Caco-2 (cell line): Measurements from ENCODE around the gene PMVK. TPM values are rescaled to one million over a fixed set of nuclear protein-coding genes. Genes with fewer than 3 reads are reported as not detected.
"Not testable (repeated sequence)": the region's sequence is repeated elsewhere in the genome, so short reads cannot be mapped to it uniquely, and the experiment has no call there.

Experiments used
- BruUV-seq: library from RNA; stranded (reverse); fragments of 400-500 nt; replicated peaks from 2 replicates; lab custom pipeline; 2021; lab: Mats Ljungman, UMichigan
- CTCF ChIA-PET: fragments of 300-600 bp; sonication (Branson Sonifier 250); formaldehyde crosslinking; loops from one replicate; lab custom pipeline; 2022; ENCODE audit warnings: antibody characterized with exemption; lab: Charles Lee
- POLR2A ChIA-PET: fragments of 300-600 bp; sonication (Branson Sonifier 250); formaldehyde crosslinking; loops from one replicate; lab custom pipeline; 2022; ENCODE audit warnings: antibody characterized with exemption; lab: Charles Lee
- DNase-seq, 2 experiments: peaks; one replicate each; pipeline versions ENCODE4 v3.0.0 to v3.0.0-alpha.2; 2020 to 2022
- H3K27me3 ChIP-seq: replicated peaks from 2 replicates; pipeline ENCODE4 v1.6.0; 2011; ENCODE audit warnings: low read length; ENCODE audit not compliant: control insufficient read depth, insufficient read depth
- H3K36me3 ChIP-seq: 2 replicates; pipeline ENCODE4 v1.5.1; 2011; ENCODE audit warnings: low read length; ENCODE audit not compliant: control insufficient read depth, insufficient read depth
- H3K4me1 ChIP-seq: fragments of 250-450 bp; sonication (Bioruptor Pico); 2 replicates; pipeline ENCODE4 v1.5.1; 2020; ENCODE audit warnings: mild to moderate bottlenecking
- H3K4me3 ChIP-seq: 2 replicates; pipeline ENCODE4 v1.5.1; 2011; ENCODE audit warnings: low read depth, mild to moderate bottlenecking, control low read depth, low read length
- H3K9me3 ChIP-seq: fragments of 250-450 bp; sonication (Bioruptor Pico); 2 replicates; pipeline ENCODE4 v1.5.1; 2020; ENCODE audit warnings: mild to moderate bottlenecking, moderate library complexity
- H3K27ac Mint-ChIP-seq: one replicate; pipeline ENCODE4 v1.8.0; 2022; ENCODE audit warnings: mixed read lengths; ENCODE audit not compliant: unreplicated experiment
- H3K27me3 Mint-ChIP-seq: one replicate; pipeline ENCODE4 v1.8.0; 2022; ENCODE audit warnings: mixed read lengths; ENCODE audit not compliant: insufficient read depth, unreplicated experiment
- H3K36me3 Mint-ChIP-seq: one replicate; pipeline ENCODE4 v1.8.0; 2022; ENCODE audit warnings: mild to moderate bottlenecking, mixed read lengths; ENCODE audit not compliant: insufficient read depth, unreplicated experiment
- H3K4me1 Mint-ChIP-seq: one replicate; pipeline ENCODE4 v1.8.0; 2022; ENCODE audit warnings: low read depth, mixed read lengths; ENCODE audit not compliant: unreplicated experiment
- H3K4me3 Mint-ChIP-seq: one replicate; pipeline ENCODE4 v1.8.0; 2022; ENCODE audit warnings: mild to moderate bottlenecking, moderate library complexity, mixed read lengths; ENCODE audit not compliant: unreplicated experiment
- H3K9me3 Mint-ChIP-seq: one replicate; pipeline ENCODE4 v1.8.0; 2022; ENCODE audit warnings: mixed read lengths; ENCODE audit not compliant: unreplicated experiment
- intact Hi-C: fragments of 100-400 bp; cut with micrococcal nuclease; formaldehyde crosslinking; loops from one replicate; pipeline ENCODE4 v1.10.0; 2022; ENCODE audit not compliant: unreplicated experiment
- total RNA-seq: library from RNA; stranded (reverse); gene quantifications from 2 replicates; pipeline ENCODE4 v1.2.3, GENCODE V29; 2022
- TF ChIP-seq, protein P1 (sequence below), 2 experiments: fragments of 200-600 bp in 1 of 2; IDR thresholded peaks; 1 replicate in 1 of 2; 2 replicates in 1 of 2; pipeline versions ENCODE4 v1.5.1 to v1.8.0; 2011 to 2022; ENCODE audit warnings: antibody characterized with exemption in 1 of 2, control low read depth in 1 of 2, inconsistent platforms in 1 of 2, low read depth in 1 of 2, low read length in 1 of 2, mild to moderate bottlenecking in 1 of 2, moderate library complexity in 1 of 2; ENCODE audit not compliant: insufficient read depth in 1 of 2, severe bottlenecking in 1 of 2, unreplicated experiment in 1 of 2

Gene PMVK
- total RNA-seq, 1 experiment from 2014 or later, result 25.1 TPM

DNA sequence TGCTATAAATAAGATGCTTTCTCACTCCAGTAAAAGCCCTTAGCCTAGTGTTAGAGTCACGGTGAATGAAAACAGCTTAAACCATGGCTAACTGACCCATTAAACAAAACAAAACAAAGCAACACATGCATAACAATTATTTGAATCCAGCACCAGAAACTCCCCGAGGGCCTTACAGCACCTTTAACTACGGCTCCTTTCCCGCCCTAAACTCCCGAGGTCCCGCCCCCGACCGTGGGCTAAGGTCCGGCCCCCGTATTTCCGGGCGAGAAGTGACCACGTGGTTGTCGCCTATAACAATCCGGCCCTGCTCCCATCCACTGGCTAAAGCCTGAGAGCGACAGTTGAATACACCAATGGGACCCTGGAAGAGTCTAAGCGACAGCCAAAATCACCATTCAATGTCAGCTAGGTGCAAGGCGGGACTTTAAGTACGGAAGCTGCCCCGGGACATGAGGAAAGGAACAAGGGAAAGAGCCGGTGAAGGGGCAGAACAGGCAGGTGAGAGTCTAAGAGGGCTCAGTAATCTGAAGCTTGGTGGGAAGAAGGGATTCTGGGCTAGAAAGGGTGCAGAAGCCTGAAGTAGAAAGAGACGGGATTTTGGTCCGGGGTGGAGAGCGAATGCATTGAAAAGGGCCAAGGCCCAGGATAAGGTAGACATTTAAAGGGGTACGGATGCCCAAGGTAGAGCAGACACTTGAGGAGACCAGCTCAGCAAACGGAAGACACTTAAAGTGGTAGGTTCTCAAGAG, 46.6 kb upstream of the PMVK start, which contains the start of gene FLAD1:
FLAD1 (plus strand) TSS at position 448 of the 752 bp plus-strand sequence. CDS start 351 bp downstream, outside the sequence.
- H3K4me1 ChIP-seq, result no peaks in the 10 kb centered on the region; the same call in 1 of the 2 replicates
- H3K9me3 ChIP-seq, result no peaks in the 10 kb centered on the region
- ChIA-PET POLR2A (interaction anchor here (0.7 to 2.8 kb wide), 11 partner anchors 8 to 27 kb away, joined by 3 to 24 read pairs (median 5); partner anchors contain the start of genes CKS1B, LENEP, PBXIP1 and SHC1), CTCF (interaction anchor here (0.6 to 2.9 kb wide), 10 partner anchors 11 to 115 kb away, joined by 3 to 26 read pairs (median 4); partner anchors contain the start of genes ADAM15, LENEP and PYGO2)
- TF ChIP-seq, protein P1, sequence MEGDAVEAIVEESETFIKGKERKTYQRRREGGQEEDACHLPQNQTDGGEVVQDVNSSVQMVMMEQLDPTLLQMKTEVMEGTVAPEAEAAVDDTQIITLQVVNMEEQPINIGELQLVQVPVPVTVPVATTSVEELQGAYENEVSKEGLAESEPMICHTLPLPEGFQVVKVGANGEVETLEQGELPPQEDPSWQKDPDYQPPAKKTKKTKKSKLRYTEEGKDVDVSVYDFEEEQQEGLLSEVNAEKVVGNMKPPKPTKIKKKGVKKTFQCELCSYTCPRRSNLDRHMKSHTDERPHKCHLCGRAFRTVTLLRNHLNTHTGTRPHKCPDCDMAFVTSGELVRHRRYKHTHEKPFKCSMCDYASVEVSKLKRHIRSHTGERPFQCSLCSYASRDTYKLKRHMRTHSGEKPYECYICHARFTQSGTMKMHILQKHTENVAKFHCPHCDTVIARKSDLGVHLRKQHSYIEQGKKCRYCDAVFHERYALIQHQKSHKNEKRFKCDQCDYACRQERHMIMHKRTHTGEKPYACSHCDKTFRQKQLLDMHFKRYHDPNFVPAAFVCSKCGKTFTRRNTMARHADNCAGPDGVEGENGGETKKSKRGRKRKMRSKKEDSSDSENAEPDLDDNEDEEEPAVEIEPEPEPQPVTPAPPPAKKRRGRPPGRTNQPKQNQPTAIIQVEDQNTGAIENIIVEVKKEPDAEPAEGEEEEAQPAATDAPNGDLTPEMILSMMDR (IDR thresholded peaks at IDR 0.05; ENCODE audit: insufficient read depth in 1 of 2, low read depth in 1 of 2, low read length in 1 of 2, severe bottlenecking in 1 of 2, unreplicated experiment in 1 of 2), result no peak
- DNase-seq, result peak; percentile 98 to 100
- intact Hi-C loops, result loop anchor here (1.0 kb wide), 2 partner anchors 9 to 17 kb away; partner anchors contain the start of gene CKS1B
- H3K9me3 Mint-ChIP-seq, result no peaks in the 10 kb centered on the region
- H3K27ac Mint-ChIP-seq, result no peak within 1 kb of the TSS
- H3K4me1 Mint-ChIP-seq, result no peaks in the 10 kb centered on the region
- H3K27me3 Mint-ChIP-seq, result no peaks in the 10 kb centered on the region
- peaks cover 61% of the 10 kb centered on the region for H3K36me3 Mint-ChIP-seq
- BruUV-seq, result TSS peak; percentile 81
- no peak within 1 kb of the TSS for H3K4me3 Mint-ChIP-seq
- peaks cover 3% of the 10 kb centered on the region for H3K36me3 ChIP-seq
- H3K27me3 ChIP-seq, result no peaks in the 10 kb centered on the region
- peak within 1 kb of the TSS; percentile 82 for H3K4me3 ChIP-seq

DNA sequence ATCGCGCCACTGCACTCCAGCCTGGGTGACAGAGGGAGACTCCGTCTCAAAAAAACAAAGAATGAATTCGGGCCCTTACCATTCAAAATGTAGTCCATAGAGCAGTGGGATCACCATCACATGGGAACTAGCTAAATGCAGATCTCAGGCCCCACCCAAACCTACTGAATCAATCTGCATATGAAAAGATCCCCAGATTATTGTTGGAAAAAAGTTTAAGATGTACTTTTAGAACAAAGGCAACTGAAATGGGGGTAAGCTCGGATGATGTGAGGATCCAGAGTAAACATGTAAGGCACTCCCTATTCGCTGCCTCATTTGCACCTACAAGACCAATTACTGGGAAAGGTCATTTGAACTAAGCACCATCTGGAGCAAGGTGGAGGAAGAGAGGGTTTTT, 45.8 kb upstream of the PMVK start:
- TSS peak; percentile 99 for BruUV-seq
- ChIA-PET POLR2A (interaction anchor here (1.6 to 2.8 kb wide), 2 partner anchors 9 to 12 kb away, joined by 7 to 24 read pairs; no protein-coding TSS in a partner anchor), CTCF (interaction anchor here (0.6 to 1.8 kb wide), 3 partner anchors 11 to 114 kb away, joined by 3 to 6 read pairs (median 4); partner anchors contain the start of genes LENEP and PYGO2)
- intact Hi-C loops, result no loop called here
- Mint-ChIP-seq H3K27me3 (no peaks in the 10 kb centered on the region), H3K36me3 (peaks cover 61% of the 10 kb centered on the region), H3K4me3 (no peak overlapping the region), H3K9me3 (no peaks in the 10 kb centered on the region), H3K4me1 (no peaks in the 10 kb centered on the region), H3K27ac (no peak overlapping the region)
- TF ChIP-seq, protein P1 (IDR thresholded peaks at IDR 0.05; ENCODE audit: insufficient read depth in 1 of 2, low read depth in 1 of 2, low read length in 1 of 2, severe bottlenecking in 1 of 2, unreplicated experiment in 1 of 2), result no peak
- no peaks in the 10 kb centered on the region for H3K27me3 ChIP-seq
- peaks cover 1% of the 10 kb centered on the region; the same call in 1 of the 2 replicates for H3K36me3 ChIP-seq
- no peak for DNase-seq
- peak overlapping the region; percentile 40 for H3K4me3 ChIP-seq
- no peaks in the 10 kb centered on the region for H3K9me3 ChIP-seq
- H3K4me1 ChIP-seq, result no peaks in the 10 kb centered on the region; the same call in 1 of the 2 replicates

DNA sequence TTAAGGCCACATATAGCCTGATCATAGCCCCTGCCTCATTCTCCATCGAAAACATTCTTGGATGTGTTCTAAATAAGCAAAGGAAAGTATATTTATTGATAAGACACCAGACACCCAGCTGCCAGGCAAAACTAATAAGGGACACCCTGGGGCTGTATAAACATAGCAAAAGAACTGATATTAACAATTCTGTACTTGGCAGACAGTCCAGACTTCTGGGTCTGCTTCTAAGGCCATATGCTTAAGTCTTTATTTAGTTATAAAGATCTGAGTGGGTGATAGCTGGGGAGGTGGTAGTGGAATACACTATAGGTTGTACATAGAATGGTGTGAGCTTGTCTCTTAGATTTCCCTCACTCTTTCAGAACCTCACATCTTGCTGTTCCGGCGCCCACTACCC, 41.8 kb upstream of the PMVK start:
- H3K9me3 Mint-ChIP-seq, result no peaks in the 10 kb centered on the region
- POLR2A ChIA-PET, result no interaction called here
- CTCF ChIA-PET, result no interaction called here

DNA sequence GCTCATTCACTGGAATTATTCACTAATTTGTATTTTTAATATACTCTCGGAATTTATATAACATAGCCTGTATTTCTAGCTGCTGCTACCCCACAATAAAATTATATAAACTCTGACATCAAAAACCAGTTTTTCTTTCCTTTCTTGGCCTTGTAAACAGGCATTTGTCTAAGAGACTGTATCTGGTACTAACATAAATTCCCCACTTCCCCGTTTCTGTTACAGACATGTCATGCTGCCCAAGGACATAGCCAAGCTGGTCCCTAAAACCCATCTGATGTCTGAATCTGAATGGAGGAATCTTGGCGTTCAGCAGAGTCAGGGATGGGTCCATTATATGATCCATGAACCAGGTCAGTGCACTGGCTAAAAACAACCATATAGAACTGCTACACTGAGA, 41.2 kb upstream of the PMVK start:
- H3K9me3 Mint-ChIP-seq, H3K4me1 ChIP-seq, H3K36me3 ChIP-seq, H3K27ac Mint-ChIP-seq, CTCF ChIA-PET, BruUV-seq, H3K4me3 Mint-ChIP-seq, H3K4me1 Mint-ChIP-seq, POLR2A ChIA-PET, DNase-seq, H3K4me3 ChIP-seq, H3K27me3 ChIP-seq, H3K27me3 Mint-ChIP-seq, H3K9me3 ChIP-seq, intact Hi-C loops: not testable (repeated sequence)
- H3K36me3 Mint-ChIP-seq, result peaks cover 40% of the 10 kb centered on the region

More for the DNA sequence above, 41.8 kb upstream of the PMVK start:
- BruUV-seq, result no TSS peak
- Histone ChIP-seq H3K4me1 (no peaks in the 10 kb centered on the region; the same call in 1 of the 2 replicates), H3K36me3 (no peaks in the 10 kb centered on the region; the same call in 1 of the 2 replicates), H3K27me3 (no peaks in the 10 kb centered on the region), H3K4me3 (no peak overlapping the region), H3K9me3 (no peaks in the 10 kb centered on the region)
- no peaks in the 10 kb centered on the region for H3K4me1 Mint-ChIP-seq
- intact Hi-C loops, result no loop called here
- H3K36me3 Mint-ChIP-seq, result peaks cover 40% of the 10 kb centered on the region
- TF ChIP-seq, protein P1 (IDR thresholded peaks at IDR 0.05; ENCODE audit: insufficient read depth in 1 of 2, low read depth in 1 of 2, low read length in 1 of 2, severe bottlenecking in 1 of 2, unreplicated experiment in 1 of 2), result no peak
- DNase-seq, result no peak
- H3K27me3 Mint-ChIP-seq, result no peaks in the 10 kb centered on the region
- no peak overlapping the region for H3K27ac Mint-ChIP-seq
- H3K4me3 Mint-ChIP-seq, result no peak overlapping the region
